ENCODE measurements around the gene POU6F2.

GRCh38 chr7:39005461-39005860 lies 27.8 kb downstream of the POU6F2 start:
- TF ChIP-seq EZH2phosphoT487 (IDR thresholded peaks at IDR 0.05; ENCODE audit: borderline replicate concordance): no peak
- TF ChIP-seq CTCF (conservative IDR thresholded peaks at IDR 0.05; ENCODE audit: low read length): no peak

All from Loucy (cell line).